Myometrial cell (primary cell): Measurements from ENCODE around the gene HBM. TPM values are rescaled to one million over a fixed set of nuclear protein-coding genes. Genes with fewer than 3 reads are reported as not detected.

Source experiments
- total RNA-seq: library from RNA; depleted of rRNA; stranded (reverse); fragments of >200 nt; gene quantifications from 2 replicates; pipeline ENCODE4 v1.2.3, GENCODE V29; 2015

The HBM gene, protein sequence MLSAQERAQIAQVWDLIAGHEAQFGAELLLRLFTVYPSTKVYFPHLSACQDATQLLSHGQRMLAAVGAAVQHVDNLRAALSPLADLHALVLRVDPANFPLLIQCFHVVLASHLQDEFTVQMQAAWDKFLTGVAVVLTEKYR
- total RNA-seq: not detected in 2 replicates

DNA sequence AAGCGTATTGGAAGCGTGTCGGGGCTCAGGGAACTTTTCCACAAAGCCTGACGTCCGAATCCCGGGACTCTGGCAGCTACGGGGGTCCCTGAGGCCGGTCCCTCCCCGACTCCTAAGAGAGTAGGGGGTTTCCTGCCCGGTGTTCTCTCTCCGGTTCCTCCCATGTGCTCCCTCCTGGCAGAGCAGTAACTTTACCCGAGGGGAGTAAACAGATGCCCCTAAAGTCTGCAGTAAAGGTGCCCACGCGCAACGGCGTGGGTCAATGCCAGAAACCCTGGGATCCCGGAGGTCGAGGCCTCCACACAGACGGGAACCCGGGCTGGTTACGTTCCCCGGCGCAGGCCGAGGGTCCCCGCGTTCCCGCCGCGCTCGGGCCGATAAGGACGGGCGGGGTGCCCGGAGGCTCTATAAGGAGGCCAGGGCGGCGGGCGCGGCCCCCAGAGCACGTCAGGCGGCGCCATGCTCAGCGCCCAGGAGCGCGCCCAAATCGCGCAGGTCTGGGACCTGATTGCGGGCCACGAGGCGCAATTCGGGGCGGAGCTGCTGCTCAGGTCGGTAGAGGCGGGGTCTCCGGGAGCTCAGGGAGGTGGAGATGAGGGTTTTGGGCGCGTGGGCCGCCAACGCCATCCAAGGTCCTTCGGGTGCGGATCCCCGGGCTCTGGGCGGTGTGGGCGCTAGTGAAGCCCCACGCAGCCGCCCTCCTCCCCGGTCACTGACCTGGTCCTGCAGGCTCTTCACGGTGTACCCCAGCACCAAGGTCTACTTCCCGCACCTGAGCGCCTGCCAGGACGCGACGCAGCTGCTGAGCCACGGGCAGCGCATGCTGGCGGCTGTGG is at the start of gene HBM:
Gene HBM (plus strand): TSS at position 440 of the 836 bp plus-strand sequence. CDS start 20 bp downstream, at position 460.

DNA sequence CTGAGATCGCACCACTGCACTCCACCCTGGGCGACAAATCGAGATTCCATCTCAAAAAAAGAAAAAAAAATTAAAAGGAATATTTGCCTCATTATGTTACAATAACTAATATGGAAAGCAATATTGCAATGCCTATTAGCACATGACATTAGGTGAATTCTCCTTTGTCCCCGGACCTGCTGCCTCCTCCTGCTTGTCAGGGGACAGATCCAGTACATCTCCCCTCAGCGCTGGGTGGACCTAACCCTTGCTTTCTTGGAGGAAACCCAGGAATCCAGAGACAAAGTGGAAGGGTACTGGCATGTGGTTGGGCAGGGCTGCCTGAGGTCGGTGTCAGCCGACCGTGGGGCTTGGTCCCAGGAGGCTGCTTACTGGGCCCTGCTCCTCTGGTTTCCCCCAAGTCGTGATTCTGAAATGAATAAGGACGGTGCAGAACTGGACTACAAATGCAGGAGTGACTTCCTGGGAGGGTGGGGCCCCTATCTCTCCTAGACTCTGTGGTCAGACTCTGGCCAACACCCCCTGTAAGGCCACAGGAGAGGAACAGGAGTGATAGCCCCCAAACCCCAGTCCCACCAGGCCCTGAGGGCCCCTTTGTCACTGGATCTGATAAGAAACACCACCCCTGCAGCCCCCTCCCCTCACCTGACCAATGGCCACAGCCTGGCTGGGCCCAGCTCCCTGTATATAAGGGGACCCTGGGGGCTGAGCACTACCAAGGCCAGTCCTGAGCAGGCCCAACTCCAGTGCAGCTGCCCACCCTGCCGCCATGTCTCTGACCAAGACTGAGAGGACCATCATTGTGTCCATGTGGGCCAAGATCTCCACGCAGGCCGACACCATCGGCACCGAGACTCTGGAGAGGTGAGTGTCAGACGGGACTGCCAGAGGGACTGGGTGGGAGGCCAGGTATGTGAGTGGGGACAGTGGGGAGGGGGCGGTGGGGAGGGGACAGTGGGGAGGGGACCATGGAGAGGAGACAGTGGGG is 13.3 kb upstream of the HBM start, which contains the start of gene HBZ:
Gene HBZ (plus strand): TSS at position 504 of the 988 bp plus-strand sequence. CDS start 266 bp downstream, at position 770.

DNA sequence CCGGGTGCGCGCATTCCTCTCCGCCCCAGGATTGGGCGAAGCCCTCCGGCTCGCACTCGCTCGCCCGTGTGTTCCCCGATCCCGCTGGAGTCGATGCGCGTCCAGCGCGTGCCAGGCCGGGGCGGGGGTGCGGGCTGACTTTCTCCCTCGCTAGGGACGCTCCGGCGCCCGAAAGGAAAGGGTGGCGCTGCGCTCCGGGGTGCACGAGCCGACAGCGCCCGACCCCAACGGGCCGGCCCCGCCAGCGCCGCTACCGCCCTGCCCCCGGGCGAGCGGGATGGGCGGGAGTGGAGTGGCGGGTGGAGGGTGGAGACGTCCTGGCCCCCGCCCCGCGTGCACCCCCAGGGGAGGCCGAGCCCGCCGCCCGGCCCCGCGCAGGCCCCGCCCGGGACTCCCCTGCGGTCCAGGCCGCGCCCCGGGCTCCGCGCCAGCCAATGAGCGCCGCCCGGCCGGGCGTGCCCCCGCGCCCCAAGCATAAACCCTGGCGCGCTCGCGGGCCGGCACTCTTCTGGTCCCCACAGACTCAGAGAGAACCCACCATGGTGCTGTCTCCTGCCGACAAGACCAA is 6.7 kb downstream of the HBM start, which contains the start of gene HBA2:
Gene HBA2 (plus strand): TSS at position 503 of the 568 bp plus-strand sequence. CDS start 37 bp downstream, at position 540.

DNA sequence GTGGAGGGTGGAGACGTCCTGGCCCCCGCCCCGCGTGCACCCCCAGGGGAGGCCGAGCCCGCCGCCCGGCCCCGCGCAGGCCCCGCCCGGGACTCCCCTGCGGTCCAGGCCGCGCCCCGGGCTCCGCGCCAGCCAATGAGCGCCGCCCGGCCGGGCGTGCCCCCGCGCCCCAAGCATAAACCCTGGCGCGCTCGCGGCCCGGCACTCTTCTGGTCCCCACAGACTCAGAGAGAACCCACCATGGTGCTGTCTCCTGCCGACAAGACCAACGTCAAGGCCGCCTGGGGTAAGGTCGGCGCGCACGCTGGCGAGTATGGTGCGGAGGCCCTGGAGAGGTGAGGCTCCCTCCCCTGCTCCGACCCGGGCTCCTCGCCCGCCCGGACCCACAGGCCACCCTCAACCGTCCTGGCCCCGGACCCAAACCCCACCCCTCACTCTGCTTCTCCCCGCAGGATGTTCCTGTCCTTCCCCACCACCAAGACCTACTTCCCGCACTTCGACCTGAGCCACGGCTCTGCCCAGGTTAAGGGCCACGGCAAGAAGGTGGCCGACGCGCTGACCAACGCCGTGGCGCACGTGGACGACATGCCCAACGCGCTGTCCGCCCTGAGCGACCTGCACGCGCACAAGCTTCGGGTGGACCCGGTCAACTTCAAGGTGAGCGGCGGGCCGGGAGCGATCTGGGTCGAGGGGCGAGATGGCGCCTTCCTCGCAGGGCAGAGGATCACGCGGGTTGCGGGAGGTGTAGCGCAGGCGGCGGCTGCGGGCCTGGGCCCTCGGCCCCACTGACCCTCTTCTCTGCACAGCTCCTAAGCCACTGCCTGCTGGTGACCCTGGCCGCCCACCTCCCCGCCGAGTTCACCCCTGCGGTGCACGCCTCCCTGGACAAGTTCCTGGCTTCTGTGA is 11.0 kb downstream of the HBM start, which contains the start of gene HBA1:
Gene HBA1 (plus strand): TSS at position 204 of the 906 bp plus-strand sequence. CDS start 37 bp downstream, at position 241.

DNA sequence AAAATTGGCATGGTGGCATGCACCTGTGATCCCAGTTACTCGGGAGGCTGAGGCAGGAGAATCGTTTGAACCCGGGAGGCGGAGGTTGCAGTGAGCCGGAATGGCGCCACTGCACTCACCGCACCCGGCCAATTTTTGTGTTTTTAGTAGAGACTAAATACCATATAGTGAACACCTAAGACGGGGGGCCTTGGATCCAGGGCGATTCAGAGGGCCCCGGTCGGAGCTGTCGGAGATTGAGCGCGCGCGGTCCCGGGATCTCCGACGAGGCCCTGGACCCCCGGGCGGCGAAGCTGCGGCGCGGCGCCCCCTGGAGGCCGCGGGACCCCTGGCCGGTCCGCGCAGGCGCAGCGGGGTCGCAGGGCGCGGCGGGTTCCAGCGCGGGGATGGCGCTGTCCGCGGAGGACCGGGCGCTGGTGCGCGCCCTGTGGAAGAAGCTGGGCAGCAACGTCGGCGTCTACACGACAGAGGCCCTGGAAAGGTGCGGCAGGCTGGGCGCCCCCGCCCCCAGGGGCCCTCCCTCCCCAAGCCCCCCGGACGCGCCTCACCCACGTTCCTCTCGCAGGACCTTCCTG is 14.4 kb downstream of the HBM start, which contains the start of gene HBQ1:
Gene HBQ1 (plus strand): TSS at position 359 of the 575 bp plus-strand sequence. CDS start 28 bp downstream, at position 387.

Other genes starting within 250 kb of the HBM start
- gene POLR3K, start 112.4 kb upstream of the HBM start, total RNA-seq: 2.7 and 4.9 TPM in 2 replicates
- gene SNRNP25, start 112.2 kb upstream of the HBM start, total RNA-seq: 40.6 and 56.9 TPM in 2 replicates
- 66.5 and 70.3 TPM in 2 replicates for gene RHBDF1, start 93.3 kb upstream of the HBM start, total RNA-seq
- 322 and 423 TPM in 2 replicates for gene MPG, start 87.8 kb upstream of the HBM start, total RNA-seq
- gene NPRL3, start 27.3 kb upstream of the HBM start, total RNA-seq: 10.1 and 15.8 TPM in 2 replicates
- gene HBZ, start 13.3 kb upstream of the HBM start, total RNA-seq: not detected in 2 replicates
- gene HBA2, start 6.9 kb downstream of the HBM start, total RNA-seq: not detected in 2 replicates
- not detected in 2 replicates for gene HBA1, start 10.7 kb downstream of the HBM start, total RNA-seq
- not detected in 2 replicates for gene HBQ1, start 14.5 kb downstream of the HBM start, total RNA-seq
- gene LUC7L, start 63.5 kb downstream of the HBM start, total RNA-seq: 23.2 and 39.8 TPM in 2 replicates
- gene FAM234A, start 68.8 kb downstream of the HBM start, total RNA-seq: 85.0 and 122 TPM in 2 replicates
- under 0.01 and 0.53 TPM in 2 replicates for gene RGS11, start 110.0 kb downstream of the HBM start, total RNA-seq
- gene ARHGDIG, start 114.6 kb downstream of the HBM start, total RNA-seq: not detected in 2 replicates
- not detected in 2 replicates for gene PDIA2, start 117.2 kb downstream of the HBM start, total RNA-seq
- 13.8 and 14.9 TPM in 2 replicates for gene AXIN1, start 186.7 kb downstream of the HBM start, total RNA-seq
- gene MRPL28, start 204.6 kb downstream of the HBM start, total RNA-seq: 147 and 185 TPM in 2 replicates
- gene PGAP6, start 216.0 kb downstream of the HBM start, total RNA-seq: 59.1 and 65.0 TPM in 2 replicates
- 116 and 121 TPM in 2 replicates for gene NME4, start 231.2 kb downstream of the HBM start, total RNA-seq
- gene DECR2, start 235.9 kb downstream of the HBM start, total RNA-seq: 17.9 and 18.2 TPM in 2 replicates